Measurements from ENCODE around the gene STK32B. TPM values are rescaled to one million over a fixed set of nuclear protein-coding genes. Genes with fewer than 3 reads are reported as not detected.
A peak's percentile ranks its signal among the peaks of the same experiment; 100 is the strongest.
"Not testable (repeated sequence)": the region's sequence is repeated elsewhere in the genome, so short reads cannot be mapped to it uniquely, and the experiment has no call there.

The STK32B gene
- total RNA-seq, 2 experiments from 2014 or later, result not detected

GRCh38 chr4:5222951-5223350, 171.7 kb downstream of the STK32B start:
- Mint-ChIP-seq H3K4me1 (no peaks in the 10 kb centered on the region), H3K36me3 (ENCODE audit: low read depth) (no peaks in the 10 kb centered on the region), H3K9me3 (ENCODE audit: low read depth) (peaks cover 11% of the 10 kb centered on the region), H3K4me3 (no peak overlapping the region), H3K27me3 (no peaks in the 10 kb centered on the region), H3K27ac (no peak overlapping the region)
- ChIA-PET POLR2A (no interaction called here), CTCF (interaction anchor here (0.6 kb wide), 1 partner anchor 388 kb away, joined by 3 read pairs; no protein-coding TSS in a partner anchor)
- DNase-seq (no peak), ATAC-seq (no peak)
- intact Hi-C loops (cut with DNase I, micrococcal nuclease), result no loop called here

GRCh38 chr4:5224340-5224739, 173.1 kb downstream of the STK32B start:
- Mint-ChIP-seq H3K4me1 (no peaks in the 10 kb centered on the region), H3K9me3 (ENCODE audit: low read depth) (peaks cover 11% of the 10 kb centered on the region), H3K4me3 (no peak overlapping the region), H3K36me3 (ENCODE audit: low read depth) (no peaks in the 10 kb centered on the region), H3K27ac (no peak overlapping the region), H3K27me3 (no peaks in the 10 kb centered on the region)
- ChIA-PET CTCF (no interaction called here), POLR2A (interaction anchor here (0.7 kb wide), 1 partner anchor 484 kb away, joined by 4 read pairs; no protein-coding TSS in a partner anchor)
- no peak for DNase-seq
- no peak for ATAC-seq
- intact Hi-C loops (cut with DNase I, micrococcal nuclease), result no loop called here

GRCh38 chr4:5232549-5232948, 181.3 kb downstream of the STK32B start:
- H3K4me3 Mint-ChIP-seq, result no peak overlapping the region
- DNase-seq (no peak), ATAC-seq (no peak)
- no peak overlapping the region for H3K27ac Mint-ChIP-seq
- H3K27me3 Mint-ChIP-seq, result peaks cover 3% of the 10 kb centered on the region
- no peaks in the 10 kb centered on the region for H3K4me1 Mint-ChIP-seq
- POLR2A ChIA-PET, result no interaction called here
- H3K36me3 Mint-ChIP-seq (ENCODE audit: low read depth), result no peaks in the 10 kb centered on the region
- H3K9me3 Mint-ChIP-seq (ENCODE audit: low read depth), result no peaks in the 10 kb centered on the region
- intact Hi-C loops (cut with DNase I, micrococcal nuclease), result no loop called here
- CTCF ChIA-PET, result interaction anchor here (0.6 kb wide), 1 partner anchor 79 kb away, joined by 4 read pairs; no protein-coding TSS in a partner anchor

- ATAC-seq (no peak), DNase-seq (no peak)
- H3K27ac Mint-ChIP-seq, result no peak overlapping the region
- POLR2A ChIA-PET, result no interaction called here
- CTCF ChIA-PET, result no interaction called here
- H3K27me3 Mint-ChIP-seq, result no peaks in the 10 kb centered on the region
- intact Hi-C loops (cut with DNase I, micrococcal nuclease), result no loop called here
- H3K36me3 Mint-ChIP-seq (ENCODE audit: low read depth), result no peaks in the 10 kb centered on the region
- H3K9me3 Mint-ChIP-seq (ENCODE audit: low read depth), result no peaks in the 10 kb centered on the region
- H3K4me1 Mint-ChIP-seq, result no peaks in the 10 kb centered on the region
- no peak overlapping the region for H3K4me3 Mint-ChIP-seq
Measured at GRCh38 chr4:5237086-5237660, 185.9 kb downstream of the STK32B start.

GRCh38 chr4:5238173-5238572, 186.9 kb downstream of the STK32B start:
- ChIA-PET CTCF (no interaction called here), POLR2A (no interaction called here)

GRCh38 chr4:5247061-5247460, 195.8 kb downstream of the STK32B start:
- H3K27me3 Mint-ChIP-seq; POLR2A ChIA-PET; intact Hi-C loops (cut with DNase I, micrococcal nuclease): not testable (repeated sequence)

More at GRCh38 chr4:5238173-5238572, 186.9 kb downstream of the STK32B start:
- Mint-ChIP-seq H3K4me3 (no peak overlapping the region), H3K36me3 (ENCODE audit: low read depth) (no peaks in the 10 kb centered on the region), H3K27me3 (no peaks in the 10 kb centered on the region), H3K27ac (no peak overlapping the region), H3K9me3 (ENCODE audit: low read depth) (no peaks in the 10 kb centered on the region), H3K4me1 (no peaks in the 10 kb centered on the region)
- DNase-seq (no peak), ATAC-seq (no peak)
- intact Hi-C loops (cut with DNase I, micrococcal nuclease), result no loop called here

GRCh38 chr4:5247735-5248134, 196.5 kb downstream of the STK32B start:
- peaks cover 5% of the 10 kb centered on the region for H3K9me3 Mint-ChIP-seq (ENCODE audit: low read depth)
- ChIA-PET POLR2A (no interaction called here), CTCF (no interaction called here)
- intact Hi-C loops (cut with DNase I, micrococcal nuclease), result no loop called here
- no peaks in the 10 kb centered on the region for H3K36me3 Mint-ChIP-seq (ENCODE audit: low read depth)
- no peak overlapping the region for H3K4me3 Mint-ChIP-seq
- no peaks in the 10 kb centered on the region for H3K27me3 Mint-ChIP-seq
- no peak overlapping the region for H3K27ac Mint-ChIP-seq
- DNase-seq, result no peak
- ATAC-seq, result no peak
- peaks cover 2% of the 10 kb centered on the region for H3K4me1 Mint-ChIP-seq

More at GRCh38 chr4:5247061-5247460, 195.8 kb downstream of the STK32B start:
- DNase-seq, result peak; percentile 8
- H3K27ac Mint-ChIP-seq; ATAC-seq; H3K4me1 Mint-ChIP-seq; H3K4me3 Mint-ChIP-seq; H3K36me3 Mint-ChIP-seq (ENCODE audit: low read depth); CTCF ChIA-PET; H3K9me3 Mint-ChIP-seq (ENCODE audit: low read depth): not testable (repeated sequence)

GRCh38 chr4:5249727-5250126, 198.4 kb downstream of the STK32B start:
- Mint-ChIP-seq H3K27ac (no peak overlapping the region), H3K36me3 (ENCODE audit: low read depth) (no peaks in the 10 kb centered on the region), H3K27me3 (no peaks in the 10 kb centered on the region), H3K4me1 (peaks cover 2% of the 10 kb centered on the region), H3K9me3 (ENCODE audit: low read depth) (peaks cover 5% of the 10 kb centered on the region), H3K4me3 (no peak overlapping the region)
- DNase-seq, result no peak
- CTCF ChIA-PET, result no interaction called here
- intact Hi-C loops (cut with DNase I, micrococcal nuclease), result no loop called here
- ATAC-seq, result no peak
- POLR2A ChIA-PET, result no interaction called here

GRCh38 chr4:5250536-5250935, 199.3 kb downstream of the STK32B start:
- H3K36me3 Mint-ChIP-seq (ENCODE audit: low read depth); DNase-seq; H3K4me3 Mint-ChIP-seq; H3K27ac Mint-ChIP-seq; CTCF ChIA-PET; H3K27me3 Mint-ChIP-seq; ATAC-seq; H3K4me1 Mint-ChIP-seq; POLR2A ChIA-PET; intact Hi-C loops (cut with DNase I, micrococcal nuclease); H3K9me3 Mint-ChIP-seq (ENCODE audit: low read depth): not testable (repeated sequence)

- no peaks in the 10 kb centered on the region for H3K4me1 Mint-ChIP-seq
- POLR2A ChIA-PET, result no interaction called here
- H3K27me3 Mint-ChIP-seq, result no peaks in the 10 kb centered on the region
- H3K36me3 Mint-ChIP-seq (ENCODE audit: low read depth), result no peaks in the 10 kb centered on the region
- no peak overlapping the region for H3K27ac Mint-ChIP-seq
- ATAC-seq, result no peak
- no peaks in the 10 kb centered on the region for H3K9me3 Mint-ChIP-seq (ENCODE audit: low read depth)
- no peak overlapping the region for H3K4me3 Mint-ChIP-seq
- CTCF ChIA-PET, result interaction anchor here (0.6 kb wide), 1 partner anchor 95 kb away, joined by 3 read pairs; no protein-coding TSS in a partner anchor
- intact Hi-C loops (cut with DNase I, micrococcal nuclease), result no loop called here
- no peak for DNase-seq
Measured at GRCh38 chr4:5256421-5256820, 205.1 kb downstream of the STK32B start.

DNA sequence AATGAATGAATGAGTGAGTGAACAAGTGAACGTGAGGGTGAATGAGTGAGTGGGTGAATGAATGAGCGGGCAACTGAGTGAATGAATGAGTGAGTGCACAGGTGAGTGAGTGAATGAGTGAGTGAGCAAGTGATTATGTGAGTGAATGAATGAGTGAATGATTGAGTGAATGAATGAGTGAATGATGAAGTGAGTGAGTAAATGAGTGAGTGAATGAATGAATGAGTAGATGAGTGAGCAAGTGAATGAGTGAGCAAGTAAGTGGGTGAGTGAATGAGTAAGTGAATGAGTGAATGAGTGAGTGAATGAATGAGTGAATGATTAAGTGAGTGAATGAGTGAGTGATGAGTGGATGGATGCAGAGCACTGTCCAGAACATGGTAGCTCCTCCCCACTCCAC, 205.8 kb downstream of the STK32B start:
- DNase-seq, result no peak
- no peaks in the 10 kb centered on the region for H3K9me3 Mint-ChIP-seq (ENCODE audit: low read depth)
- no peak overlapping the region for H3K27ac Mint-ChIP-seq
- no peaks in the 10 kb centered on the region for H3K36me3 Mint-ChIP-seq (ENCODE audit: low read depth)
- no peaks in the 10 kb centered on the region for H3K27me3 Mint-ChIP-seq
- no peaks in the 10 kb centered on the region for H3K4me1 Mint-ChIP-seq
- POLR2A ChIA-PET, result no interaction called here
- ATAC-seq, result no peak
- CTCF ChIA-PET, result interaction anchor here (0.6 kb wide), 1 partner anchor 94 kb away, joined by 3 read pairs; no protein-coding TSS in a partner anchor
- H3K4me3 Mint-ChIP-seq, result no peak overlapping the region
- intact Hi-C loops (cut with DNase I, micrococcal nuclease), result no loop called here

GRCh38 chr4:5259471-5259870, 208.2 kb downstream of the STK32B start:
- intact Hi-C loops (cut with DNase I, micrococcal nuclease), result no loop called here
- H3K27me3 Mint-ChIP-seq, result no peaks in the 10 kb centered on the region
- POLR2A ChIA-PET, result no interaction called here
- H3K27ac Mint-ChIP-seq, result no peak overlapping the region
- no peaks in the 10 kb centered on the region for H3K4me1 Mint-ChIP-seq
- DNase-seq (no peak), ATAC-seq (no peak)
- H3K36me3 Mint-ChIP-seq (ENCODE audit: low read depth), result no peaks in the 10 kb centered on the region
- CTCF ChIA-PET, result no interaction called here
- no peaks in the 10 kb centered on the region for H3K9me3 Mint-ChIP-seq (ENCODE audit: low read depth)
- H3K4me3 Mint-ChIP-seq, result no peak overlapping the region

GRCh38 chr4:5260121-5260520, 208.8 kb downstream of the STK32B start:
- Mint-ChIP-seq H3K4me1 (no peaks in the 10 kb centered on the region), H3K27ac (no peak overlapping the region), H3K27me3 (no peaks in the 10 kb centered on the region), H3K4me3 (no peak overlapping the region), H3K9me3 (ENCODE audit: low read depth) (no peaks in the 10 kb centered on the region), H3K36me3 (ENCODE audit: low read depth) (no peaks in the 10 kb centered on the region)
- ChIA-PET CTCF (no interaction called here), POLR2A (no interaction called here)
- DNase-seq (no peak), ATAC-seq (no peak)
- intact Hi-C loops (cut with DNase I, micrococcal nuclease), result no loop called here

Measured in activated CD4-positive, alpha-beta T cell treated with anti-CD3 and anti-CD28 coated beads for 36 hours (primary cell).